DND-41 (cell line): ENCODE results near the gene SPACDR.

Experiments
- CTCF ChIP-seq: IDR thresholded peaks from 2 replicates; pipeline ENCODE4 v1.5.1; 2012; ENCODE audit warnings: borderline replicate concordance, low read length, moderate library complexity, mild to moderate bottlenecking; ENCODE audit not compliant: poor library complexity, severe bottlenecking; ENCODE audit errors: extremely low read depth
- EZH2 ChIP-seq: IDR thresholded peaks from 3 replicates; pipeline ENCODE4 v1.6.1; 2012; ENCODE audit warnings: borderline replicate concordance, low read depth, mild to moderate bottlenecking, moderate library complexity, low read length, inconsistent platforms; ENCODE audit not compliant: severe bottlenecking

GRCh38 chr7:100413889-100414288 is 50.2 kb downstream of the SPACDR start:
- TF ChIP-seq CTCF (no peak), EZH2 (no peak)
